ENCODE measurements around the gene PTPRJ. TPM values are rescaled to one million over a fixed set of nuclear protein-coding genes. Genes with fewer than 3 reads are reported as not detected.

PTPRJ gene
- total and polyA plus RNA-seq, 2 donors (not counting 3 experiments of a cell fraction or from before 2014, with no cell fraction given): 3.1 to 7.7 TPM

DNA sequence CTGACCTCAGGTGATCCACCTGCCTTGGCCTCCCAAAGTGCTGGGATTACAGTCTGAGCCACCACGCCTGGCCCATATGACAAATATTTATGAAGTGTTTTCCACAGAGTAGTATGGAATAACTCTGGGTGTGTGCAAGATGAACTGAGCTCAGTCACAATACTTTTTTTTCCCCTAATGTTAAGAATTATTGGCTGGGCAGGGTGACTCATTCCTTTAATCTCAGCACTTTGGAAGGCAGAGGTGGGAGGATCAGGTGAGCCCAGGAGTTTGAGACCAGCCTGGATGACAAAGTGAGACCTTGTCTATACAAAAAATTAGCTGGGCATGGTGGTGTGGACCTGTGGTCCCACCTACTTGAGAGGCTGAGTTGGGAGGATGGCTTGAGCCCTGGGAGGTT lies 6.4 kb downstream of the PTPRJ start:
- Histone ChIP-seq H3K79me2 (ENCODE audit: control insufficient read depth, insufficient read depth, low read length) (peaks cover 6% of the 10 kb centered on the region), H3K9ac (replicated peaks; ENCODE audit: extremely low read depth, insufficient read depth, low read length) (no peak overlapping the region), H3K36me3 (ENCODE audit: control insufficient read depth in 2 of 2, extremely low read depth in 1 of 2, insufficient read depth in 2 of 2, low read length in 2 of 2) (no peaks in the 10 kb centered on the region), H3K4me2 (ENCODE audit: insufficient read depth, low read length) (no peak overlapping the region), H2AFZ (ENCODE audit: low read depth, low read length) (no peak overlapping the region), H3K9me1 (replicated peaks; ENCODE audit: control insufficient read depth, extremely low read depth, insufficient read depth, low read length) (no peaks in the 10 kb centered on the region), H3K4me3 (replicated peaks in 1 of 3; ENCODE audit: insufficient read depth in 1 of 3, low read depth in 1 of 3, low read length in 3 of 3) (no peak overlapping the region), H4K20me1 (replicated peaks; ENCODE audit: control insufficient read depth, extremely low read depth, insufficient read depth, low read length) (no peaks in the 10 kb centered on the region), H3K9me3 (replicated peaks; ENCODE audit: control insufficient read depth, insufficient read depth, low read length) (no peaks in the 10 kb centered on the region), H3K27ac (ENCODE audit: insufficient read depth, low read depth, low read length) (no peak overlapping the region), H3K4me1 (ENCODE audit: control insufficient read depth, extremely low read depth, insufficient read depth, low read length) (peaks cover 24% of the 10 kb centered on the region), H3K27me3 (ENCODE audit: control insufficient read depth in 2 of 2, insufficient read depth in 2 of 2, low read length in 2 of 2) (no peaks in the 10 kb centered on the region)
- TF ChIP-seq EZH2 (IDR thresholded peaks at IDR 0.05; ENCODE audit: borderline replicate concordance, low read depth, low read length, severe bottlenecking): no peak
- TF ChIP-seq, protein P1, sequence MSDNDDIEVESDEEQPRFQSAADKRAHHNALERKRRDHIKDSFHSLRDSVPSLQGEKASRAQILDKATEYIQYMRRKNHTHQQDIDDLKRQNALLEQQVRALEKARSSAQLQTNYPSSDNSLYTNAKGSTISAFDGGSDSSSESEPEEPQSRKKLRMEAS (IDR thresholded peaks at IDR 0.05; ENCODE audit: insufficient read depth, insufficient read length): no peak
- no TSS peak for BruUV-seq (replicated peaks)
- ChIA-PET CTCF (no interaction called here), POLR2A (no interaction called here)
- FAIRE-seq: peak; percentile 8
- intact Hi-C loops (cut with micrococcal nuclease): no loop called here
- DNase-seq (ENCODE audit: low read depth, low spot score): no peak
- dilution Hi-C loops (cut with MboI; ENCODE audit: extremely low pct_ligation_motif_present, low sequenced_read_pairs): no loop called here

DNA sequence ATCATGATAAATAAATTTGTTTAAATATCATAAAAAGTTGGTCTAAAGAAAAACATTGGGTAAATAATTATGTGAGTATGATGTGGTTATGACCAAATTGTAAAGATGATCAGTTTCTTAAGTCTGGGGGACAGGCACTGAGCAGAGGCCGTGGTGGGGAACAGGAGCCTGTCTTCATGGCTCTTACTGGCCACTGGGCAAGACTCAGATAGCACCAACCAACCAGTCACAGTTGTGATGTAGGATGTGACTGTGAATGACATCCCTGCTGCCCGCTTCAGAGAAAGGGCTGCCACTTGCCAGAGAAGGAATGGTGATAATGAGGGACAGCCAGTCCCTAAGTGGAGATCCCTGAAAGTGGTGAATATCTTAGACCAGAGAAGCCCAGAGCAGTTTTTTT lies 7.0 kb downstream of the PTPRJ start:
- H2AFZ ChIP-seq (ENCODE audit: low read depth, low read length): no peak overlapping the region
- H3K9me1 ChIP-seq (replicated peaks; ENCODE audit: control insufficient read depth, extremely low read depth, insufficient read depth, low read length): no peaks in the 10 kb centered on the region
- no peaks in the 10 kb centered on the region for H4K20me1 ChIP-seq (replicated peaks; ENCODE audit: control insufficient read depth, extremely low read depth, insufficient read depth, low read length)
- POLR2A ChIA-PET: no interaction called here
- peaks cover 1% of the 10 kb centered on the region for H3K79me2 ChIP-seq (ENCODE audit: control insufficient read depth, insufficient read depth, low read length)
- TF ChIP-seq, protein P2, sequence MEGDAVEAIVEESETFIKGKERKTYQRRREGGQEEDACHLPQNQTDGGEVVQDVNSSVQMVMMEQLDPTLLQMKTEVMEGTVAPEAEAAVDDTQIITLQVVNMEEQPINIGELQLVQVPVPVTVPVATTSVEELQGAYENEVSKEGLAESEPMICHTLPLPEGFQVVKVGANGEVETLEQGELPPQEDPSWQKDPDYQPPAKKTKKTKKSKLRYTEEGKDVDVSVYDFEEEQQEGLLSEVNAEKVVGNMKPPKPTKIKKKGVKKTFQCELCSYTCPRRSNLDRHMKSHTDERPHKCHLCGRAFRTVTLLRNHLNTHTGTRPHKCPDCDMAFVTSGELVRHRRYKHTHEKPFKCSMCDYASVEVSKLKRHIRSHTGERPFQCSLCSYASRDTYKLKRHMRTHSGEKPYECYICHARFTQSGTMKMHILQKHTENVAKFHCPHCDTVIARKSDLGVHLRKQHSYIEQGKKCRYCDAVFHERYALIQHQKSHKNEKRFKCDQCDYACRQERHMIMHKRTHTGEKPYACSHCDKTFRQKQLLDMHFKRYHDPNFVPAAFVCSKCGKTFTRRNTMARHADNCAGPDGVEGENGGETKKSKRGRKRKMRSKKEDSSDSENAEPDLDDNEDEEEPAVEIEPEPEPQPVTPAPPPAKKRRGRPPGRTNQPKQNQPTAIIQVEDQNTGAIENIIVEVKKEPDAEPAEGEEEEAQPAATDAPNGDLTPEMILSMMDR (IDR thresholded peaks at IDR 0.05; ENCODE audit: extremely low read depth in 1 of 2, insufficient read depth in 1 of 2, low read depth in 1 of 2, low read length in 2 of 2): no peak
- TF ChIP-seq FOS (IDR thresholded peaks at IDR 0.05; ENCODE audit: borderline replicate concordance, insufficient read depth, low read length) (no peak), POLR2A (IDR thresholded peaks at IDR 0.05; ENCODE audit: low read depth, low read length) (no peak), MYC (IDR thresholded peaks at IDR 0.05; ENCODE audit: low read depth, low read length) (no peak), EZH2 (IDR thresholded peaks at IDR 0.05; ENCODE audit: borderline replicate concordance, low read depth, low read length, severe bottlenecking) (no peak), POLR2AphosphoS5 (IDR thresholded peaks at IDR 0.05; ENCODE audit: insufficient read depth, low read depth, low read length) (no peak), GATA2 (IDR thresholded peaks at IDR 0.05; ENCODE audit: insufficient read depth, insufficient read length, low read depth, low read length) (no peak), JUN (IDR thresholded peaks at IDR 0.05; ENCODE audit: borderline replicate concordance, insufficient read depth, insufficient read length, low read depth) (no peak)
- TF ChIP-seq, protein P1 (IDR thresholded peaks at IDR 0.05; ENCODE audit: insufficient read depth, insufficient read length): no peak
- dilution Hi-C loops (cut with MboI; ENCODE audit: extremely low pct_ligation_motif_present, low sequenced_read_pairs): no loop called here
- H3K4me1 ChIP-seq (ENCODE audit: control insufficient read depth, extremely low read depth, insufficient read depth, low read length): peaks cover 19% of the 10 kb centered on the region
- DNase-seq (ENCODE audit: low read depth, low spot score) (no peak), FAIRE-seq (no peak)
- H3K27ac ChIP-seq (ENCODE audit: insufficient read depth, low read depth, low read length): no peak overlapping the region
- H3K4me3 ChIP-seq (replicated peaks in 1 of 3; ENCODE audit: insufficient read depth in 1 of 3, low read depth in 1 of 3, low read length in 3 of 3): no peak overlapping the region
- no peaks in the 10 kb centered on the region for H3K36me3 ChIP-seq (ENCODE audit: control insufficient read depth in 2 of 2, extremely low read depth in 1 of 2, insufficient read depth in 2 of 2, low read length in 2 of 2)
- H3K9me3 ChIP-seq (replicated peaks; ENCODE audit: control insufficient read depth, insufficient read depth, low read length): no peaks in the 10 kb centered on the region
- H3K4me2 ChIP-seq (ENCODE audit: insufficient read depth, low read length): no peak overlapping the region
- H3K27me3 ChIP-seq (ENCODE audit: control insufficient read depth in 2 of 2, insufficient read depth in 2 of 2, low read length in 2 of 2): no peaks in the 10 kb centered on the region
- intact Hi-C loops (cut with micrococcal nuclease): no loop called here
- no TSS peak for BruUV-seq (replicated peaks)
- no peak overlapping the region for H3K9ac ChIP-seq (replicated peaks; ENCODE audit: extremely low read depth, insufficient read depth, low read length)
- CTCF ChIA-PET: no interaction called here

All from endothelial cell of umbilical vein (primary cell).